WI38 (cell line): ENCODE measurements around the gene KRT79.
"Not testable (repeated sequence)": the region's sequence is repeated elsewhere in the genome, so short reads cannot be mapped to it uniquely, and the experiment has no call there.

Experiments
- H3K4me3 ChIP-seq: 2 replicates; pipeline ENCODE4 v1.5.1; 2011; ENCODE audit warnings: low read depth, mild to moderate bottlenecking, control low read depth, low read length
- CTCF ChIP-seq: IDR thresholded peaks from 2 replicates; pipeline ENCODE4 v1.5.1; 2012; ENCODE audit warnings: low read depth, mild to moderate bottlenecking, control low read depth, low read length

KRT79 gene

GRCh38 chr12:52833922-52834726 is at the start of gene KRT79:
TSS of gene KRT79 (minus strand) at chr12:52834311. CDS start at chr12:52834260, 51 bp downstream.
- TF ChIP-seq CTCF: no peak
- no peak within 1 kb of the TSS for H3K4me3 ChIP-seq

- H3K4me3 ChIP-seq: not testable (repeated sequence)
Observed at GRCh38 chr12:52880499-52880898, 46.4 kb upstream of the KRT79 start.

GRCh38 chr12:52879394-52880351 is 45.6 kb upstream of the KRT79 start:
- TF ChIP-seq CTCF: peak; percentile 92
- H3K4me3 ChIP-seq: 0 out of 2 replicates have a peak overlapping the region, but pooled peaks have one; percentile 17

- no peak overlapping the region for H3K4me3 ChIP-seq
- TF ChIP-seq CTCF: no peak
Observed at GRCh38 chr12:52878507-52879393, 44.6 kb upstream of the KRT79 start.

GRCh38 chr12:52877242-52877641 is 43.1 kb upstream of the KRT79 start:
- no peak overlapping the region for H3K4me3 ChIP-seq
- no peak for TF ChIP-seq CTCF

GRCh38 chr12:52876372-52876771 is 42.3 kb upstream of the KRT79 start:
- no peak overlapping the region for H3K4me3 ChIP-seq
- no peak for TF ChIP-seq CTCF
